ENCODE results near the gene ERGIC3. TPM values are rescaled to one million over a fixed set of nuclear protein-coding genes. Genes with fewer than 3 reads are reported as not detected.

Gene ERGIC3
- total and polyA plus RNA-seq, 2 of the 13 experiments (the other 11 are each of a cell fraction or from before 2014, with no cell fraction given), result 407 to 670 TPM

- ChIA-PET POLR2A (interaction anchor here (1.2 kb wide), 2 partner anchors 28 to 152 kb away, joined by 3 to 4 read pairs; no protein-coding TSS in a partner anchor), CTCF (ENCODE audit: low intra/inter-chr PET ratio, low total read pairs) (interaction anchor here (1.9 kb wide), 1 partner anchor 372 kb away, joined by 7 read pairs; no protein-coding TSS in a partner anchor)
- in situ Hi-C loops (cut with HindIII; ENCODE audit: extremely low pct_ligation_motif_present, low pct_unique_long_range_greater_than_20kb) (no loop called here), intact Hi-C loops (cut with micrococcal nuclease; ENCODE audit: unreplicated experiment) (loop anchor here (2.0 kb wide), 1 partner anchor 49 kb away; no protein-coding TSS in a partner anchor)
- no TSS peak for BruUV-seq (replicated peaks)
- TF ChIP-seq ISX (CRISPR knock-in tag; conservative IDR thresholded peaks at IDR 0.05) (no peak), TBL1XR1 (IDR thresholded peaks at IDR 0.05; ENCODE audit: borderline replicate concordance, low read length, partially characterized antibody) (peak; percentile 21), ZNF792 (CRISPR knock-in tag; IDR thresholded peaks at IDR 0.05) (peak; percentile 25; the same call in 1 of the 2 replicates), ZNF451 (CRISPR knock-in tag; IDR thresholded peaks at IDR 0.05) (0 out of 2 replicates have a peak, but pooled peaks have one; percentile 24), NFATC3 (CRISPR knock-in tag; IDR thresholded peaks at IDR 0.05) (no peak), PLSCR1 (CRISPR knock-in tag; IDR thresholded peaks at IDR 0.05; ENCODE audit: borderline replicate concordance) (no peak), CTCF (CRISPR knock-in tag; IDR thresholded peaks at IDR 0.05) (peak; percentile 88), MIXL1 (CRISPR knock-in tag; IDR thresholded peaks at IDR 0.05) (0 out of 2 replicates have a peak, but pooled peaks have one; percentile 16), STAG1 (CRISPR knock-in tag; IDR thresholded peaks at IDR 0.05) (peak; percentile 89), ZNF704 (CRISPR knock-in tag; IDR thresholded peaks at IDR 0.05; ENCODE audit: borderline replicate concordance) (0 out of 2 replicates have a peak, but pooled peaks have one; percentile 69), ZNF563 (CRISPR knock-in tag; IDR thresholded peaks at IDR 0.05) (0 out of 2 replicates have a peak, but pooled peaks have one; percentile 33), HMGXB3 (CRISPR knock-in tag; IDR thresholded peaks at IDR 0.05; ENCODE audit: borderline replicate concordance) (peak; percentile 32; the same call in 1 of the 2 replicates), SMC3 (IDR thresholded peaks at IDR 0.05; ENCODE audit: low read length) (peak; percentile 76), RAD21 (CRISPR knock-in tag; IDR thresholded peaks at IDR 0.05) (peak; percentile 49; the same call in 1 of the 2 replicates), RBM22 (optimal IDR thresholded peaks at IDR 0.05; ENCODE audit: low read length) (peak; percentile 61), IRF2 (CRISPR knock-in tag; IDR thresholded peaks at IDR 0.05) (0 out of 2 replicates have a peak, but pooled peaks have one; percentile 21)
- Histone ChIP-seq H2AFZ (ENCODE audit: low read length) (no peak overlapping the region), H4K20me1 (ENCODE audit: insufficient read depth, low read length) (no peaks in the 10 kb centered on the region), H3K27me3 (ENCODE audit: control insufficient read depth in 1 of 2, insufficient read depth in 2 of 2, low read length in 2 of 2) (no peaks in the 10 kb centered on the region), H3K79me2 (ENCODE audit: insufficient read depth, low read length) (no peaks in the 10 kb centered on the region), H3K9me3 (ENCODE audit: low read length) (no peaks in the 10 kb centered on the region), H3K9ac (ENCODE audit: insufficient read depth, low read depth, low read length) (no peak overlapping the region), H3K4me1 (ENCODE audit: insufficient read depth, low read length) (no peaks in the 10 kb centered on the region), H3K4me3 (replicated peaks in 1 of 3; ENCODE audit: insufficient read depth in 1 of 3, low read depth in 2 of 3, low read length in 3 of 3) (no peak overlapping the region), H3K4me2 (ENCODE audit: low read depth, low read length) (no peak overlapping the region), H3K36me3 (replicated peaks in 1 of 2; ENCODE audit: control insufficient read depth in 1 of 2, insufficient read depth in 2 of 2, low read length in 2 of 2) (peaks cover 44 to 68% of the 10 kb centered on the region in 2 experiments), H3K27ac (ENCODE audit: extremely low read length, insufficient read depth, low read length) (no peak overlapping the region)
- ATAC-seq (peak; percentile 32), FAIRE-seq (peak; percentile 88), DNase-seq (ENCODE audit: low spot score) (peak; percentile 53)
- WGBS (ENCODE audit: low lambda C conversion rate), result 98% methylated on average over 2 of the region's 2 CpGs
These were observed 30.0 kb upstream of the ERGIC3 start for GRCh38 chr20:35511814-35512420.
